ENCODE measurements around the gene C16orf86. TPM values are rescaled to one million over a fixed set of nuclear protein-coding genes. Genes with fewer than 3 reads are reported as not detected.

C16orf86 gene
- total RNA-seq, 1 donor from 2014 or later, result 2.6 TPM

- peaks cover 53% of the 10 kb centered on the region for H3K27me3 Mint-ChIP-seq
- H3K4me1 Mint-ChIP-seq (ENCODE audit: low read depth), result peaks cover 4% of the 10 kb centered on the region
- H3K9me3 Mint-ChIP-seq (ENCODE audit: low read depth), result no peaks in the 10 kb centered on the region
- DNase-seq (ENCODE audit: low spot score, unreplicated experiment), result no peak
- no peaks in the 10 kb centered on the region for H3K36me3 Mint-ChIP-seq (ENCODE audit: insufficient read depth)
- no peak for TF ChIP-seq CTCF (IDR thresholded peaks at IDR 0.05; ENCODE audit: unreplicated experiment)
- H3K4me3 Mint-ChIP-seq (ENCODE audit: low read depth), result no peak overlapping the region
- H3K27ac Mint-ChIP-seq, result no peak overlapping the region
Observed at GRCh38 chr16:67651039-67651438, 15.6 kb upstream of the C16orf86 start.

DNA sequence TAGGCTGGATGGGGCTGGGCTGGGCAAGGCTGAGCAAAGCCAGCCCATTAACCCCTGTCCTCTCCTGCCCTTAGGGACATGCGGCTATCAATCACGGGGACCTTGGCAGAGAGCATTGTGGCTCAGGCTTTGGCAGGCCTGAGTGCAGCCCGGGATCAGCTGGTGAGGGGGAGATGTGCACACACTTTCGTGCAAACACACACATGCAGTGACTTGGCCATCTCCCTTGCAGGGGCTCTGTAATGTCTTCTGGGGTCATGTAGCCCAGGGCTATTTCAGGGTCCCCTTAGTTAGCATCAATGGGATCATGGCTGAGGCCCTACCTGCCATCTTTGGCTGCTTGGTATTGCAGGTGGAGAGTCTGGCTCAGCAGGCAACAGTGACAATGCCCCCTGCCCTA is 14.8 kb upstream of the C16orf86 start:
- peaks cover 4% of the 10 kb centered on the region for H3K4me1 Mint-ChIP-seq (ENCODE audit: low read depth)
- H3K27me3 Mint-ChIP-seq, result peaks cover 50% of the 10 kb centered on the region
- no peak overlapping the region for H3K27ac Mint-ChIP-seq
- no peaks in the 10 kb centered on the region for H3K36me3 Mint-ChIP-seq (ENCODE audit: insufficient read depth)
- H3K4me3 Mint-ChIP-seq (ENCODE audit: low read depth), result peak overlapping the region; percentile 64
- TF ChIP-seq CTCF (IDR thresholded peaks at IDR 0.05; ENCODE audit: unreplicated experiment), result no peak
- DNase-seq (ENCODE audit: low spot score, unreplicated experiment), result no peak
- no peaks in the 10 kb centered on the region for H3K9me3 Mint-ChIP-seq (ENCODE audit: low read depth)

DNA sequence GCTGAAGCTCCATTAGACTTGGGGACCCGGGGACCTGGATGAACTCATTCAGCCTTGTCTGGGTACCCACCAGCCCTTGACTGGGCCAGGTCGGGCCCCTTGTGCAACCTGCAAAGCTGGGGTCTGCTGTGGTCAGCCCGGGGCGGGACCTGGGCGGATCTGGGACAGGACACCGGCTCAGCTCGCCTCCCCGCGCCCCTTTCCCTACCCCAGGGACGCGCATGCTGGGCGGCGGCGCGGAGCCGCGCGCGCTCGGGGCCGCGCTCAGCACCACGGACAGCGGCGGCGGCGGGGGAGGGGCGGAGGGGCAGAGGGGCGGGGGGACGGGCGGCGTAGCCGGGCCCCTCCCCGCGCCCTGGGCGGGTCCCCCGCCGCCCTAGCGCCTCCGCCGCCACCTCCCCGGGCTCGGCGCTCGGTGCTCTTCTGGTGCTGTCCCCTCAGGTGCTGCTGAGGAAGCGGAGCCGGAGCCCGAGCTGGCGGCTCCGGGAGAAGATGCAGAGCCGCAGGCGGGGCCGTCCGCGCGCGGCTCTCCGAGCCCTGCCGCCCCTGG is 14.0 kb upstream of the C16orf86 start:
- Mint-ChIP-seq H3K27ac (no peak overlapping the region), H3K36me3 (ENCODE audit: insufficient read depth) (no peaks in the 10 kb centered on the region), H3K27me3 (peaks cover 50% of the 10 kb centered on the region), H3K4me3 (ENCODE audit: low read depth) (no peak overlapping the region), H3K4me1 (ENCODE audit: low read depth) (peaks cover 4% of the 10 kb centered on the region), H3K9me3 (ENCODE audit: low read depth) (no peaks in the 10 kb centered on the region)
- no peak for TF ChIP-seq CTCF (IDR thresholded peaks at IDR 0.05; ENCODE audit: unreplicated experiment)
- DNase-seq (ENCODE audit: low spot score, unreplicated experiment), result no peak

- no peak for DNase-seq (ENCODE audit: low spot score, unreplicated experiment)
- Mint-ChIP-seq H3K4me1 (ENCODE audit: low read depth) (peaks cover 4% of the 10 kb centered on the region), H3K27me3 (peaks cover 50% of the 10 kb centered on the region), H3K9me3 (ENCODE audit: low read depth) (no peaks in the 10 kb centered on the region), H3K36me3 (ENCODE audit: insufficient read depth) (no peaks in the 10 kb centered on the region), H3K27ac (no peak overlapping the region), H3K4me3 (ENCODE audit: low read depth) (peak overlapping the region; percentile 70)
- TF ChIP-seq CTCF (IDR thresholded peaks at IDR 0.05; ENCODE audit: unreplicated experiment), result peak; percentile 56
Observed at GRCh38 chr16:67653128-67653788, 13.4 kb upstream of the C16orf86 start.

GRCh38 chr16:67653789-67654402 is 12.7 kb upstream of the C16orf86 start:
- TF ChIP-seq CTCF (IDR thresholded peaks at IDR 0.05; ENCODE audit: unreplicated experiment), result no peak
- H3K27ac Mint-ChIP-seq, result peak overlapping the region; percentile 67
- peak overlapping the region; percentile 70 for H3K4me3 Mint-ChIP-seq (ENCODE audit: low read depth)
- peaks cover 4% of the 10 kb centered on the region for H3K4me1 Mint-ChIP-seq (ENCODE audit: low read depth)
- no peaks in the 10 kb centered on the region for H3K36me3 Mint-ChIP-seq (ENCODE audit: insufficient read depth)
- no peaks in the 10 kb centered on the region for H3K9me3 Mint-ChIP-seq (ENCODE audit: low read depth)
- H3K27me3 Mint-ChIP-seq, result peaks cover 50% of the 10 kb centered on the region
- no peak for DNase-seq (ENCODE audit: low spot score, unreplicated experiment)

All from progenitor cell of endocrine pancreas (in vitro differentiated cells).